WTC11 (cell line): ENCODE results near the gene SLC30A2. TPM values are rescaled to one million over a fixed set of nuclear protein-coding genes. Genes with fewer than 3 reads are reported as not detected.

Experiments
- ATAC-seq: fragments of 200-7000 bp; cut with Tn5 transposase; 2 replicates; pipeline ENCODE4 v1.10.0; 2021; ENCODE audit warnings: mild to moderate bottlenecking, moderate library complexity
- CTCF ChIA-PET: fragments of 300-600 bp; sonication (Branson Sonifier 250); formaldehyde crosslinking; loops from one replicate; lab custom pipeline; 2021; ENCODE audit warnings: antibody characterized with exemption; lab: Charles Lee
- POLR2A ChIA-PET: fragments of 350-600 bp; sonication (Branson Sonifier 250); formaldehyde crosslinking; loops from one replicate; lab custom pipeline; 2021; ENCODE audit warnings: antibody characterized with exemption; lab: Charles Lee
- DNase-seq: peaks from one replicate; pipeline ENCODE4 v3.0.0; 2021; ENCODE audit warnings: low spot score
- H3K27ac Mint-ChIP-seq: 2 replicates; pipeline ENCODE4 v1.8.0; 2021; ENCODE audit warnings: mixed read lengths
- H3K27me3 Mint-ChIP-seq: 2 replicates; pipeline ENCODE4 v1.8.0; 2021; ENCODE audit warnings: low read depth, mild to moderate bottlenecking, moderate library complexity, mixed read lengths
- H3K36me3 Mint-ChIP-seq: 2 replicates; pipeline ENCODE4 v1.8.0; 2021; ENCODE audit warnings: mixed read lengths
- H3K4me1 Mint-ChIP-seq: 2 replicates; pipeline ENCODE4 v1.8.0; 2022; ENCODE audit warnings: mixed read lengths
- H3K4me3 Mint-ChIP-seq: 2 replicates; pipeline ENCODE4 v1.8.0; 2021; ENCODE audit warnings: mild to moderate bottlenecking, moderate library complexity, mixed read lengths
- H3K9me3 Mint-ChIP-seq: 2 replicates; pipeline ENCODE4 v1.8.0; 2021; ENCODE audit warnings: mixed read lengths
- CREM ChIP-seq: sonication (generic); formaldehyde crosslinking; IDR thresholded peaks from 2 replicates; pipeline ENCODE4 v1.8.1; 2022; ENCODE audit warnings: mild to moderate bottlenecking, missing genetic modification reagents, moderate library complexity
- ETV6 ChIP-seq: sonication (generic); formaldehyde crosslinking; IDR thresholded peaks from 2 replicates; pipeline ENCODE4 v1.8.1; 2022; ENCODE audit warnings: mild to moderate bottlenecking, missing genetic modification reagents
- FOXJ3 ChIP-seq: sonication (generic); formaldehyde crosslinking; IDR thresholded peaks from 2 replicates; pipeline ENCODE4 v1.9.0; 2021; ENCODE audit warnings: missing genetic modification reagents, mild to moderate bottlenecking, borderline replicate concordance
- ZNF138 ChIP-seq: sonication (generic); formaldehyde crosslinking; conservative IDR thresholded peaks from 2 replicates; pipeline ENCODE4 v1.8.1; 2022; ENCODE audit warnings: mild to moderate bottlenecking, moderate library complexity, missing genetic modification reagents
- ZNF232 ChIP-seq: sonication (generic); formaldehyde crosslinking; IDR thresholded peaks from 2 replicates; pipeline ENCODE4 v1.8.0; 2022; ENCODE audit warnings: mild to moderate bottlenecking, missing genetic modification reagents
- total RNA-seq: library from RNA; stranded (reverse); gene quantifications from 3 replicates; pipeline ENCODE4 v1.2.3, GENCODE V29; 2021
- TF ChIP-seq, protein P1 (sequence below): fragments of 250-450 bp; sonication (Bioruptor Pico); IDR thresholded peaks from 2 replicates; pipeline ENCODE4 v1.9.0; 2021; ENCODE audit warnings: mild to moderate bottlenecking
- TF ChIP-seq, protein P2 (sequence below): sonication (generic); formaldehyde crosslinking; conservative IDR thresholded peaks from 2 replicates; pipeline ENCODE4 v1.8.1; 2022; ENCODE audit warnings: mild to moderate bottlenecking, missing genetic modification reagents
- TF ChIP-seq, protein P3 (sequence below): sonication (generic); formaldehyde crosslinking; IDR thresholded peaks from 2 replicates; pipeline ENCODE4 v1.8.0; 2023; ENCODE audit warnings: missing genetic modification reagents, mild to moderate bottlenecking, borderline replicate concordance
- TF ChIP-seq, protein P4 (sequence below): fragments of 250-450 bp; sonication (Bioruptor Pico); IDR thresholded peaks from 2 replicates; pipeline ENCODE4 v1.9.0; 2021; ENCODE audit warnings: mild to moderate bottlenecking, borderline replicate concordance
- TF ChIP-seq, protein P5 (sequence below): sonication (generic); formaldehyde crosslinking; IDR thresholded peaks from 2 replicates; pipeline ENCODE4 v1.8.1; 2023; ENCODE audit warnings: mild to moderate bottlenecking, missing genetic modification reagents
- TF ChIP-seq, protein P6 (sequence below): sonication (generic); formaldehyde crosslinking; IDR thresholded peaks from 2 replicates; pipeline ENCODE4 v1.8.1; 2023; ENCODE audit warnings: mild to moderate bottlenecking, missing genetic modification reagents, moderate library complexity
- TF ChIP-seq, protein P7 (sequence below): fragments of 250-450 bp; sonication (Bioruptor Pico); IDR thresholded peaks from 2 replicates; pipeline ENCODE4 v1.8.0; 2021; ENCODE audit warnings: mild to moderate bottlenecking

SLC30A2 gene
- total RNA-seq, 1 experiment from 2014 or later: 0.15 TPM

DNA sequence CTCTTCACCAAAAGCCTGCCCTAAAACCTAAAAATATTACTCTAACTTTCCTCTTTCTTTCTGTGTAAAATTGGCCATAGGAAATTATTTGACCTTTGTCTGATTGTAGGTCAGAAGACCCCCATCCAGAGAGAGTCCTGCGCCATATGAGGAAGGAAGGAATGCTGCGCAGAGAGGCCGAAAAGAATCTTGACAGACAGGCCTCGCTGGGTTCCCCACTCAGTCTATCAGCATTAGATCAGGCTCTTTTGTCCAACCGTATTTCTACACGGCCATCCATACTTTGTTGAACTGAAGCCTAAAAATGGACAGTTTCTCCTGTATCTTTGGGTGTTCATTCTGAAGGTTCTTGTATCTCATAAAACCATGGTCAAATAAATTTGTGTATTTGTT, 4.3 kb upstream of the SLC30A2 start (continued):
- TF ChIP-seq, protein P1, sequence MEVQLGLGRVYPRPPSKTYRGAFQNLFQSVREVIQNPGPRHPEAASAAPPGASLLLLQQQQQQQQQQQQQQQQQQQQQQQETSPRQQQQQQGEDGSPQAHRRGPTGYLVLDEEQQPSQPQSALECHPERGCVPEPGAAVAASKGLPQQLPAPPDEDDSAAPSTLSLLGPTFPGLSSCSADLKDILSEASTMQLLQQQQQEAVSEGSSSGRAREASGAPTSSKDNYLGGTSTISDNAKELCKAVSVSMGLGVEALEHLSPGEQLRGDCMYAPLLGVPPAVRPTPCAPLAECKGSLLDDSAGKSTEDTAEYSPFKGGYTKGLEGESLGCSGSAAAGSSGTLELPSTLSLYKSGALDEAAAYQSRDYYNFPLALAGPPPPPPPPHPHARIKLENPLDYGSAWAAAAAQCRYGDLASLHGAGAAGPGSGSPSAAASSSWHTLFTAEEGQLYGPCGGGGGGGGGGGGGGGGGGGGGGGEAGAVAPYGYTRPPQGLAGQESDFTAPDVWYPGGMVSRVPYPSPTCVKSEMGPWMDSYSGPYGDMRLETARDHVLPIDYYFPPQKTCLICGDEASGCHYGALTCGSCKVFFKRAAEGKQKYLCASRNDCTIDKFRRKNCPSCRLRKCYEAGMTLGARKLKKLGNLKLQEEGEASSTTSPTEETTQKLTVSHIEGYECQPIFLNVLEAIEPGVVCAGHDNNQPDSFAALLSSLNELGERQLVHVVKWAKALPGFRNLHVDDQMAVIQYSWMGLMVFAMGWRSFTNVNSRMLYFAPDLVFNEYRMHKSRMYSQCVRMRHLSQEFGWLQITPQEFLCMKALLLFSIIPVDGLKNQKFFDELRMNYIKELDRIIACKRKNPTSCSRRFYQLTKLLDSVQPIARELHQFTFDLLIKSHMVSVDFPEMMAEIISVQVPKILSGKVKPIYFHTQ (CRISPR knock-in tag): no peak
- TF ChIP-seq ETV6: no peak

DNA sequence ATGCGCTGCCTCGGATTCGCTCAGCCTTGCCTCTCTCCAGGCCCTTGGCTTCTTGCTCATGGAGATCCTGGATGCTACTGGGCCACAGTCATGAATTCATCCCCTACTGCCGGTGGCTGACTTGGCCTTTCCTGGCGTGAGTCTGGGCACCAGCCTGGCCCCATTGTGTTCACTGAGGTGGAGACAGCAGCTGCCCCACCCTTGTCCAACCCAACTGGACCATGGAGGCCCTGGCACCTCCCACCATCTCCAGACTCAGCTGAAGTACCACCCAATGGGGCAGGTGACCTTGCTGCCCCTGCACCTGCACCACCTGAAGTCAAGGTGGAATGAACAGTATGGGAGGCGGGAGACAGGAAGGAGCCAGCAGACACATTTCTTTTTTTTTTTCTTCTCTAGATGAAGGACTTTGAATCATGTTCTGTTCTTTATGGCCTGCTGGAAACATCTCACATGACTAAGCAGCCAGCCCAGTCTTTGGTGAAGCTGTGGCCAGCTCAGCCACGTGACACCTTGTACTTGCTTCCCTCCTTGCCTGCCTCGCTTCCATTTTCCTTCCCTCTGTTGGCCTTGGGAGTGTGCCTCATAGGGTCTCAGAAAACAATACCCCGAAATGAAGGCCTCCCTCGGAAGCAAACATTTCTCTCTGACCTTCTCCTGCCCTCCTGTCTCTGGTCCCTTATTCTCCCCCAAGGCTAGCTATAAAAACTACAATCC, 3.8 kb upstream of the SLC30A2 start:
- H3K36me3 Mint-ChIP-seq: no peaks in the 10 kb centered on the region
- POLR2A ChIA-PET: no interaction called here
- CTCF ChIA-PET: interaction anchor here (2.5 kb wide), 1 partner anchor 14 kb away, joined by 11 read pairs; no protein-coding TSS in a partner anchor
- peaks cover 81% of the 10 kb centered on the region for H3K27me3 Mint-ChIP-seq
- no peaks in the 10 kb centered on the region for H3K9me3 Mint-ChIP-seq
- DNase-seq: no peak
- no peak overlapping the region for H3K4me3 Mint-ChIP-seq
- ATAC-seq: no peak
- peaks cover 3% of the 10 kb centered on the region for H3K4me1 Mint-ChIP-seq
- TF ChIP-seq, protein P2, sequence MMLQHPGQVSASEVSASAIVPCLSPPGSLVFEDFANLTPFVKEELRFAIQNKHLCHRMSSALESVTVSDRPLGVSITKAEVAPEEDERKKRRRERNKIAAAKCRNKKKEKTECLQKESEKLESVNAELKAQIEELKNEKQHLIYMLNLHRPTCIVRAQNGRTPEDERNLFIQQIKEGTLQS (CRISPR knock-in tag): no peak
- TF ChIP-seq, protein P3, sequence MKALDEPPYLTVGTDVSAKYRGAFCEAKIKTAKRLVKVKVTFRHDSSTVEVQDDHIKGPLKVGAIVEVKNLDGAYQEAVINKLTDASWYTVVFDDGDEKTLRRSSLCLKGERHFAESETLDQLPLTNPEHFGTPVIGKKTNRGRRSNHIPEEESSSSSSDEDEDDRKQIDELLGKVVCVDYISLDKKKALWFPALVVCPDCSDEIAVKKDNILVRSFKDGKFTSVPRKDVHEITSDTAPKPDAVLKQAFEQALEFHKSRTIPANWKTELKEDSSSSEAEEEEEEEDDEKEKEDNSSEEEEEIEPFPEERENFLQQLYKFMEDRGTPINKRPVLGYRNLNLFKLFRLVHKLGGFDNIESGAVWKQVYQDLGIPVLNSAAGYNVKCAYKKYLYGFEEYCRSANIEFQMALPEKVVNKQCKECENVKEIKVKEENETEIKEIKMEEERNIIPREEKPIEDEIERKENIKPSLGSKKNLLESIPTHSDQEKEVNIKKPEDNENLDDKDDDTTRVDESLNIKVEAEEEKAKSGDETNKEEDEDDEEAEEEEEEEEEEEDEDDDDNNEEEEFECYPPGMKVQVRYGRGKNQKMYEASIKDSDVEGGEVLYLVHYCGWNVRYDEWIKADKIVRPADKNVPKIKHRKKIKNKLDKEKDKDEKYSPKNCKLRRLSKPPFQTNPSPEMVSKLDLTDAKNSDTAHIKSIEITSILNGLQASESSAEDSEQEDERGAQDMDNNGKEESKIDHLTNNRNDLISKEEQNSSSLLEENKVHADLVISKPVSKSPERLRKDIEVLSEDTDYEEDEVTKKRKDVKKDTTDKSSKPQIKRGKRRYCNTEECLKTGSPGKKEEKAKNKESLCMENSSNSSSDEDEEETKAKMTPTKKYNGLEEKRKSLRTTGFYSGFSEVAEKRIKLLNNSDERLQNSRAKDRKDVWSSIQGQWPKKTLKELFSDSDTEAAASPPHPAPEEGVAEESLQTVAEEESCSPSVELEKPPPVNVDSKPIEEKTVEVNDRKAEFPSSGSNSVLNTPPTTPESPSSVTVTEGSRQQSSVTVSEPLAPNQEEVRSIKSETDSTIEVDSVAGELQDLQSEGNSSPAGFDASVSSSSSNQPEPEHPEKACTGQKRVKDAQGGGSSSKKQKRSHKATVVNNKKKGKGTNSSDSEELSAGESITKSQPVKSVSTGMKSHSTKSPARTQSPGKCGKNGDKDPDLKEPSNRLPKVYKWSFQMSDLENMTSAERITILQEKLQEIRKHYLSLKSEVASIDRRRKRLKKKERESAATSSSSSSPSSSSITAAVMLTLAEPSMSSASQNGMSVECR (CRISPR knock-in tag): no peak
- TF ChIP-seq, protein P4, sequence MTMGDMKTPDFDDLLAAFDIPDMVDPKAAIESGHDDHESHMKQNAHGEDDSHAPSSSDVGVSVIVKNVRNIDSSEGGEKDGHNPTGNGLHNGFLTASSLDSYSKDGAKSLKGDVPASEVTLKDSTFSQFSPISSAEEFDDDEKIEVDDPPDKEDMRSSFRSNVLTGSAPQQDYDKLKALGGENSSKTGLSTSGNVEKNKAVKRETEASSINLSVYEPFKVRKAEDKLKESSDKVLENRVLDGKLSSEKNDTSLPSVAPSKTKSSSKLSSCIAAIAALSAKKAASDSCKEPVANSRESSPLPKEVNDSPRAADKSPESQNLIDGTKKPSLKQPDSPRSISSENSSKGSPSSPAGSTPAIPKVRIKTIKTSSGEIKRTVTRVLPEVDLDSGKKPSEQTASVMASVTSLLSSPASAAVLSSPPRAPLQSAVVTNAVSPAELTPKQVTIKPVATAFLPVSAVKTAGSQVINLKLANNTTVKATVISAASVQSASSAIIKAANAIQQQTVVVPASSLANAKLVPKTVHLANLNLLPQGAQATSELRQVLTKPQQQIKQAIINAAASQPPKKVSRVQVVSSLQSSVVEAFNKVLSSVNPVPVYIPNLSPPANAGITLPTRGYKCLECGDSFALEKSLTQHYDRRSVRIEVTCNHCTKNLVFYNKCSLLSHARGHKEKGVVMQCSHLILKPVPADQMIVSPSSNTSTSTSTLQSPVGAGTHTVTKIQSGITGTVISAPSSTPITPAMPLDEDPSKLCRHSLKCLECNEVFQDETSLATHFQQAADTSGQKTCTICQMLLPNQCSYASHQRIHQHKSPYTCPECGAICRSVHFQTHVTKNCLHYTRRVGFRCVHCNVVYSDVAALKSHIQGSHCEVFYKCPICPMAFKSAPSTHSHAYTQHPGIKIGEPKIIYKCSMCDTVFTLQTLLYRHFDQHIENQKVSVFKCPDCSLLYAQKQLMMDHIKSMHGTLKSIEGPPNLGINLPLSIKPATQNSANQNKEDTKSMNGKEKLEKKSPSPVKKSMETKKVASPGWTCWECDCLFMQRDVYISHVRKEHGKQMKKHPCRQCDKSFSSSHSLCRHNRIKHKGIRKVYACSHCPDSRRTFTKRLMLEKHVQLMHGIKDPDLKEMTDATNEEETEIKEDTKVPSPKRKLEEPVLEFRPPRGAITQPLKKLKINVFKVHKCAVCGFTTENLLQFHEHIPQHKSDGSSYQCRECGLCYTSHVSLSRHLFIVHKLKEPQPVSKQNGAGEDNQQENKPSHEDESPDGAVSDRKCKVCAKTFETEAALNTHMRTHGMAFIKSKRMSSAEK: no peak
- TF ChIP-seq ZNF138 (CRISPR knock-in tag) (no peak), ZNF232 (no peak), CREM (no peak), FOXJ3 (no peak)
- TF ChIP-seq, protein P5, sequence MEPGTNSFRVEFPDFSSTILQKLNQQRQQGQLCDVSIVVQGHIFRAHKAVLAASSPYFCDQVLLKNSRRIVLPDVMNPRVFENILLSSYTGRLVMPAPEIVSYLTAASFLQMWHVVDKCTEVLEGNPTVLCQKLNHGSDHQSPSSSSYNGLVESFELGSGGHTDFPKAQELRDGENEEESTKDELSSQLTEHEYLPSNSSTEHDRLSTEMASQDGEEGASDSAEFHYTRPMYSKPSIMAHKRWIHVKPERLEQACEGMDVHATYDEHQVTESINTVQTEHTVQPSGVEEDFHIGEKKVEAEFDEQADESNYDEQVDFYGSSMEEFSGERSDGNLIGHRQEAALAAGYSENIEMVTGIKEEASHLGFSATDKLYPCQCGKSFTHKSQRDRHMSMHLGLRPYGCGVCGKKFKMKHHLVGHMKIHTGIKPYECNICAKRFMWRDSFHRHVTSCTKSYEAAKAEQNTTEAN (CRISPR knock-in tag): no peak
- TF ChIP-seq, protein P6, sequence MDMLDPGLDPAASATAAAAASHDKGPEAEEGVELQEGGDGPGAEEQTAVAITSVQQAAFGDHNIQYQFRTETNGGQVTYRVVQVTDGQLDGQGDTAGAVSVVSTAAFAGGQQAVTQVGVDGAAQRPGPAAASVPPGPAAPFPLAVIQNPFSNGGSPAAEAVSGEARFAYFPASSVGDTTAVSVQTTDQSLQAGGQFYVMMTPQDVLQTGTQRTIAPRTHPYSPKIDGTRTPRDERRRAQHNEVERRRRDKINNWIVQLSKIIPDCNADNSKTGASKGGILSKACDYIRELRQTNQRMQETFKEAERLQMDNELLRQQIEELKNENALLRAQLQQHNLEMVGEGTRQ (CRISPR knock-in tag): no peak
- TF ChIP-seq, protein P7, sequence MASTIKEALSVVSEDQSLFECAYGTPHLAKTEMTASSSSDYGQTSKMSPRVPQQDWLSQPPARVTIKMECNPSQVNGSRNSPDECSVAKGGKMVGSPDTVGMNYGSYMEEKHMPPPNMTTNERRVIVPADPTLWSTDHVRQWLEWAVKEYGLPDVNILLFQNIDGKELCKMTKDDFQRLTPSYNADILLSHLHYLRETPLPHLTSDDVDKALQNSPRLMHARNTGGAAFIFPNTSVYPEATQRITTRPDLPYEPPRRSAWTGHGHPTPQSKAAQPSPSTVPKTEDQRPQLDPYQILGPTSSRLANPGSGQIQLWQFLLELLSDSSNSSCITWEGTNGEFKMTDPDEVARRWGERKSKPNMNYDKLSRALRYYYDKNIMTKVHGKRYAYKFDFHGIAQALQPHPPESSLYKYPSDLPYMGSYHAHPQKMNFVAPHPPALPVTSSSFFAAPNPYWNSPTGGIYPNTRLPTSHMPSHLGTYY (CRISPR knock-in tag): no peak
- TF ChIP-seq, all 79 proteins: peak for 0
- no peak overlapping the region for H3K27ac Mint-ChIP-seq
